Measurements from ENCODE around the gene CCL28.
"Not testable (repeated sequence)": the region's sequence is repeated elsewhere in the genome, so short reads cannot be mapped to it uniquely, and the experiment has no call there.

- TF ChIP-seq TRIM24 (CRISPR knock-in tag; IDR thresholded peaks at IDR 0.05); ZBTB26 (CRISPR knock-in tag; IDR thresholded peaks at IDR 0.05; ENCODE audit: borderline replicate concordance); THRA (CRISPR knock-in tag; IDR thresholded peaks at IDR 0.05; ENCODE audit: borderline replicate concordance); ZNF713 (CRISPR knock-in tag; IDR thresholded peaks at IDR 0.05); ZBTB1 (CRISPR knock-in tag; IDR thresholded peaks at IDR 0.05; ENCODE audit: borderline replicate concordance): not testable (repeated sequence)
- 0 out of 2 replicates have a peak, but pooled peaks have one; percentile 19 for TF ChIP-seq MYC (CRISPR knock-in tag; IDR thresholded peaks at IDR 0.05; ENCODE audit: borderline replicate concordance)
- TF ChIP-seq POLR2G (IDR thresholded peaks at IDR 0.05; ENCODE audit: low read depth, low read length), result peak; percentile 57
These were observed 9.6 kb downstream of the CCL28 start for GRCh38 chr5:43402524-43403066.

All from HepG2 (cell line).